BJ (cell line): ENCODE data around the gene SORCS1. TPM values are rescaled to one million over a fixed set of nuclear protein-coding genes. Genes with fewer than 3 reads are reported as not detected.
"Not testable (repeated sequence)": the region's sequence is repeated elsewhere in the genome, so short reads cannot be mapped to it uniquely, and the experiment has no call there.

Source experiments
- CTCF ChIA-PET: fragments of 350-600 bp; formaldehyde crosslinking; extraction: SDS; loops from one replicate; lab custom pipeline; 2021; ENCODE audit warnings: antibody characterized with exemption, inconsistent platforms; lab: Yijun Ruan, JAX
- POLR2A ChIA-PET: fragments of 300-600 bp; sonication (Branson Sonifier 250); formaldehyde crosslinking; extraction: SDS; loops from one replicate; lab custom pipeline; 2021; ENCODE audit warnings: antibody characterized with exemption; lab: Charles Lee
- DNase-seq: peaks from one replicate; pipeline ENCODE4 v3.0.0-alpha.2; 2011; ENCODE audit warnings: low read depth
- H3K27me3 ChIP-seq: 2 replicates; pipeline ENCODE4 v1.6.0; 2011; ENCODE audit warnings: low read length; ENCODE audit not compliant: control insufficient read depth, insufficient read depth
- H3K36me3 ChIP-seq: 2 replicates; pipeline ENCODE4 v1.5.1; 2011; ENCODE audit warnings: low read length; ENCODE audit not compliant: control insufficient read depth, insufficient read depth
- H3K4me3 ChIP-seq: 2 replicates; pipeline ENCODE4 v1.5.1; 2011; ENCODE audit warnings: low read depth, mild to moderate bottlenecking, control low read depth, low read length
- CTCF ChIP-seq: IDR thresholded peaks from 2 replicates; pipeline ENCODE4 v1.5.1; 2011; ENCODE audit warnings: low read depth, mild to moderate bottlenecking, control low read depth, inconsistent platforms, low read length, moderate library complexity; ENCODE audit not compliant: insufficient read depth
- polyA plus RNA-seq: library from polyadenylated mRNA; depleted of rRNA; stranded (reverse); fragments of >200 nt; gene quantifications from 2 replicates; pipeline ENCODE4 v1.2.3, GENCODE V29; 2011

The SORCS1 gene
- polyA plus RNA-seq, 1 experiment, result 0.01 TPM

- CTCF ChIA-PET, result no interaction called here
These were observed 136.3 kb downstream of the SORCS1 start for GRCh38 chr10:107028236-107028635.

GRCh38 chr10:107025676-107026075 lies 138.8 kb downstream of the SORCS1 start:
- no peak for TF ChIP-seq CTCF
- H3K36me3 ChIP-seq, result no peaks in the 10 kb centered on the region
- no peak for DNase-seq
- POLR2A ChIA-PET, result no interaction called here
- no peaks in the 10 kb centered on the region for H3K27me3 ChIP-seq
- no peak overlapping the region for H3K4me3 ChIP-seq
- CTCF ChIA-PET, result no interaction called here

More at GRCh38 chr10:107028236-107028635, 136.3 kb downstream of the SORCS1 start:
- no peak for DNase-seq
- Histone ChIP-seq H3K4me3 (no peak overlapping the region), H3K36me3 (no peaks in the 10 kb centered on the region), H3K27me3 (no peaks in the 10 kb centered on the region)
- POLR2A ChIA-PET, result no interaction called here
- TF ChIP-seq CTCF, result no peak

- H3K27me3 ChIP-seq, H3K4me3 ChIP-seq, POLR2A ChIA-PET, H3K36me3 ChIP-seq, CTCF ChIA-PET, DNase-seq: not testable (repeated sequence)
These were observed 140.5 kb downstream of the SORCS1 start for GRCh38 chr10:107024033-107024432.

GRCh38 chr10:107022600-107023354 lies 141.7 kb downstream of the SORCS1 start:
- TF ChIP-seq CTCF, result no peak
- CTCF ChIA-PET, result no interaction called here
- no peak for DNase-seq
- POLR2A ChIA-PET, result no interaction called here
- Histone ChIP-seq H3K27me3 (no peaks in the 10 kb centered on the region), H3K36me3 (no peaks in the 10 kb centered on the region), H3K4me3 (no peak overlapping the region)

GRCh38 chr10:107019154-107019553 lies 145.4 kb downstream of the SORCS1 start:
- POLR2A ChIA-PET, result no interaction called here
- no peak for DNase-seq
- no peaks in the 10 kb centered on the region for H3K27me3 ChIP-seq
- H3K4me3 ChIP-seq, result no peak overlapping the region
- H3K36me3 ChIP-seq, result no peaks in the 10 kb centered on the region
- TF ChIP-seq CTCF, result no peak
- CTCF ChIA-PET, result no interaction called here
